OCI-LY3 (cell line): ENCODE measurements around the gene C19orf25.

Experiments used
- EZH2phosphoT487 ChIP-seq: fragments of 200-600 bp; shearing (Covaris generic); IDR thresholded peaks from 2 replicates; pipeline ENCODE4 v1.6.1; 2018; ENCODE audit warnings: antibody characterized with exemption, mixed run types, low read depth
- TF ChIP-seq, protein P1 (sequence below): fragments of 200-600, 300-600 bp; sonication (generic); IDR thresholded peaks from 2 replicates; pipeline ENCODE4 v1.5.1; 2014; ENCODE audit warnings: antibody characterized with exemption, low read length, low read depth

DNA sequence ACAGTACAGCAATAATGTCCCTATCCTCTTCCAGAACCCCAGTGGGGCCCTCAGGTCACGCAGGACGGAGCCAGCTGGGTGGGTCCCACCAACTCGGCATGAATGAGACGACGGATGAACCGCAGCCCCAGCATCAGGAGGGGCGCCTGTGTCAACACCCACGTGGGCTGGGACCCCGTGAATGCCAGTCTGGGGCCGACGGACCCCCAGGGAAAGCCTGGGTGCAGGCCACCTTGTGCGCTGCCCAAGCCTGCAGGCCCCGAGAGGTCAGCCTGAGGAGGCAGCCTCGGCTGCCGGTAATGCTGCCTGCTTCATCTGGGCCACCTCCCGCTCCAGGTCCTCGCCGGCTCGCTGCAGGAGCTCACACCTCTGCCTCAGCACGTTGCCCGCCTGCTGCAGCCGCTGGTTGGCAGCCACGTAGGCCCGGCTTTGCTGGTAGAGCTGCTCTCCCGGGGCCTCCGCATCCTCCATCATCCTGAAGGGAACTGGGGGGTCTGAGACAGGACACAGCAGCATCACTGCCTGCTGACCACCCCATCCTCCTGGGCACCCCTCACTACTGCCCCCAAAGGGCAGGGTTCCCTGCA is 4.2 kb downstream of the C19orf25 start:
- TF ChIP-seq, protein P1, sequence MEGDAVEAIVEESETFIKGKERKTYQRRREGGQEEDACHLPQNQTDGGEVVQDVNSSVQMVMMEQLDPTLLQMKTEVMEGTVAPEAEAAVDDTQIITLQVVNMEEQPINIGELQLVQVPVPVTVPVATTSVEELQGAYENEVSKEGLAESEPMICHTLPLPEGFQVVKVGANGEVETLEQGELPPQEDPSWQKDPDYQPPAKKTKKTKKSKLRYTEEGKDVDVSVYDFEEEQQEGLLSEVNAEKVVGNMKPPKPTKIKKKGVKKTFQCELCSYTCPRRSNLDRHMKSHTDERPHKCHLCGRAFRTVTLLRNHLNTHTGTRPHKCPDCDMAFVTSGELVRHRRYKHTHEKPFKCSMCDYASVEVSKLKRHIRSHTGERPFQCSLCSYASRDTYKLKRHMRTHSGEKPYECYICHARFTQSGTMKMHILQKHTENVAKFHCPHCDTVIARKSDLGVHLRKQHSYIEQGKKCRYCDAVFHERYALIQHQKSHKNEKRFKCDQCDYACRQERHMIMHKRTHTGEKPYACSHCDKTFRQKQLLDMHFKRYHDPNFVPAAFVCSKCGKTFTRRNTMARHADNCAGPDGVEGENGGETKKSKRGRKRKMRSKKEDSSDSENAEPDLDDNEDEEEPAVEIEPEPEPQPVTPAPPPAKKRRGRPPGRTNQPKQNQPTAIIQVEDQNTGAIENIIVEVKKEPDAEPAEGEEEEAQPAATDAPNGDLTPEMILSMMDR, result no peak
- TF ChIP-seq EZH2phosphoT487, result no peak
